ENCODE results near the gene CINP.
"Not testable (repeated sequence)": the region's sequence is repeated elsewhere in the genome, so short reads cannot be mapped to it uniquely, and the experiment has no call there.

The CINP gene

DNA sequence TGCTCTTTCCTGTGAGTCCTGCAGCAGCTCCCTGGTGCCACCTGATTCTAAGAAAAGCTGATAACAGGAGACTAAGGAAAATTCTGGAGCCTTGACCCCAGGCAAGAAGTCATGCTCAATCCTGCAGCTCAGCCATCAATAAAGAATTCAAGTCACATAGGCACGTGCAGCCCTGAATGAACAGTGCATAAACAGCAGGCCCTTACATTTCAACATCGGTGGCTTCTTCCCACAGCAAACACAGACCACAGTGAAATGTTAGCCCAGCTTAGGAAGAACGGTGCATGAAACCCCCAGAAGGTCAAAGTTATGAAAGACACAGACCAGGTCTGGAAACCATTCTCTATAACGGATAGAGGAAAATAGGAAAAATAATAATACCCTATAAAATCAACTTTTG is 10.5 kb downstream of the CINP start:
- no peak for DNase-seq

DNA sequence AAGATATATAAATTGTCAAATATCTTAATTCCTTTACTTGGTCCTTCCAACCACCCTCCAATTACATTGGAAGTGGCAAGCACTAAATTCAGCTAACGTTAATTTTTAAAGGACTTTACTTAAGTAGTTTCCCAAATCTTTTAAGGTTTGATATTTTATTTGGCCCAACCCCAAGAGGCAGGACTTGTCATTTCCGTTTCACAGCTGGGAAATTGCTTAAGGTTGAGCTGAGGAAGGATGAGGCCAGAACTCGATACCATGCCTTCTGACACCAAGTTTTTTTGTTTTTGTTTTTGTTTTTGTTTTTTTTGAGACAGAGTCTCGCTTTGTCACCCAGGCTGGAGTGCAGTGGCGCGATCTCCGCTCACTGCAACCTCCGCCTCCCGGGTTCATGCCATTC is 11.1 kb downstream of the CINP start:
- DNase-seq, result not testable (repeated sequence)

DNA sequence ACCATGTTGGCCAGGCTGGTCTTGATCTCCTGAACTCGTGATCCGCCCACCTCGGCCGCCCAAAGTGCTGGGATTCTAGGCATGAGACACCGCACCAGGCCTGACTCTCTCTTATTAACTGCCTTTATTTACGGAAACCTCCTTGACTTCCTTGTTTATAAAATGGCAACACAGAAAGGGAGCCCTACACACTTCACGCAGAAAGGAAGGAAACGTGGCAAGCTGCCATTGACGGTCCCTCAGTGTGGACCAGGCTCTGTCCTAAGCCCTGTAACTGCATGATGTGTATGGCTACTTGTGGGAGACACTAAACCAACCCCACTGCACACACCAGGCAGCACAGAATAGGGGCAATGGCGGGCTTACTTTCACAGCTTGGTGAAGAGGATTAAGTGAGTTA is 11.7 kb downstream of the CINP start:
- no peak for DNase-seq

DNA sequence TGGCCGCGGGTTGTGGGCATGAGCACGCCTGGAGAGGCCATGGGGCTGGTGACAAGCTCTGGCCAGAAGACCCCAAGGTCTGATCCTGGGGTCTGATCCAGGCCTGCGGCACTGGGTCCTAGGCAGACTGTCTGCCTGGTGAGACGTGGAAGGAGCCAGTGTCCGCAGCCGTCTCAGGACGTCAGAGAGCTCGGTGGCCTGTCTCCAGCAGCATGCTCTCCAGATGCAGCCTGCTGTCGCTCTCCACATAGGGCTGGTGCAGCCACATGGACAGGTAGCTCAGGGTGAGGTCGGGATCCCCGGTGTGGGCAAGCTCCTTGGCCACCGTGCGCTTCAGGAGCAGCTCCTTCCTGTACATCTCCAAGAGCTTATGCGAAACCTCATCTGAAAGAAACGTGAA is 14.3 kb downstream of the CINP start:
- DNase-seq, result no peak

DNA sequence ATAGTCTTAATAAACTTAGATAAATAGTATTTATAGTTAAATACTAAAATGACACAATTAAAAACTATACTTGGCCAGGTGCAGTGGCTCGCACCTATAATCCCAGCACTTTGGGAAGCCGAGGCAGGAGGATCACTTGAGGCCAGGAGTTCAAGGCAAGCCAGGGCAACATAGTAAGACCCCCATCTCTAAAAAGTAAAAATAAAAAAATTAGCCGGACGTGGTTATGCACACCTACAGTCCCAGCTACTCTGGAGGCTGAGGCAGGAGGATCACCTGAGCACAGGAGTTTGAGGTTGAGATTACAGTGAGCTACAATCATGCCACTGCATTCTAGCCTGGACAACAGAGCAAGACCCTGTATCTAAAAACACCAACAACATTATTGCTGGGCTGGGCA is 16.0 kb downstream of the CINP start:
- no peak for DNase-seq

DNA sequence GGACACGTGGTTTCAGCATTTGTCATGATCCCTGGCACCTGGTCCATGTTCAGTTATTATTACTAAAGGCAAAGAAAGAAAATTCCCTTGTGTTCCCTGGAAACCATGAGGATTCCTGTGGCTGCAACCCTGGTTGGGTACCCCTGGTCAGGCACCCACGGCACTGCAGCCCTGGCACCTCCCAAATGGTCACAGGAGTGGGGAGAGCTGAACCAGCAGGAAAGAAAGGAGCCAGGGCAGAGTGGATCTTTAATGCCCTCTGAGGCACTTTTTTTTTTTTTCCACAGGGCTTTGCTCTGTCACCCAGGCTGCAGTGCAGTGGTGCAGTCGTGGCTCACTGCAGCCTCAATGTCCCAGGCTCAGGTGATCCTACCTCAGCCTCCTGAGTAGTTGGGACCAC is 17.5 kb downstream of the CINP start:
- no peak for DNase-seq

DNA sequence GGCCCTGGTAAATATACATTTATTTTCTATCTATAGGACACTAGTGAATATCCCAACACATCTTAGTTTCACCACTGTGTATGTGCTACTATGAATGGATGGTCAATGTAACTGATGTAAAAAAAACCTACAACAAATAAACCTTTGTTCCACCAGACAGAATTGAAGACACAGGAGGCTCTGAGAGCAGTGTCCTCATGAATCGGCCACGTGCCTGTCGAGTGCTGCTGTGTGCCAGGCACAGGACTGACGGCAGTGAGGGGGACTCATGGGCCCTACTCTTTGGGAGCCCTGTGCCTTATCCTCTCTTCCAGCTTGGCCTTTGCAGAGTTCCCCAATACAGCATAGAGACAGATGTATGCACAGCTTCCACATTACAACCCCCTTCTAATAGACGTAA is 18.2 kb downstream of the CINP start:
- DNase-seq, result no peak

DNA sequence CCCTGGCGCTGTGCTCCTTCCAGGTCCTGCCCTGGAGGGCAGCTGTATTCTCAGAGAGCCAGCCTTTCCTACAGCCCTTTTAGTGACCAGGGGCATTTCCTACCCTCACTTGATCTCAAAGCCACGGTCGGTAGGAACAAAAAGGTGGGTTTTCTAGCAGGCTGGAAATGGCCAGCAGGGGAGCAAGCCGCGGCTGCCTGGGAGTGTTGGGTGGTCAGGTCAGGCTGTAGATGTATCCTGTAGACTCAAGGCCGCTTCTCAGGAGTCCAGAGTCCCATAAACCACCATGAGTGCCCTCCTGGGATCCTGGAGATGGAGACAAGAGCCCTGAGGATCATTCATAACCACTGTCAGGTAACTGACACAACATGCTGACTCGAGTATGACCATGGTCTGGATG is 18.6 kb downstream of the CINP start:
- no peak for DNase-seq

DNA sequence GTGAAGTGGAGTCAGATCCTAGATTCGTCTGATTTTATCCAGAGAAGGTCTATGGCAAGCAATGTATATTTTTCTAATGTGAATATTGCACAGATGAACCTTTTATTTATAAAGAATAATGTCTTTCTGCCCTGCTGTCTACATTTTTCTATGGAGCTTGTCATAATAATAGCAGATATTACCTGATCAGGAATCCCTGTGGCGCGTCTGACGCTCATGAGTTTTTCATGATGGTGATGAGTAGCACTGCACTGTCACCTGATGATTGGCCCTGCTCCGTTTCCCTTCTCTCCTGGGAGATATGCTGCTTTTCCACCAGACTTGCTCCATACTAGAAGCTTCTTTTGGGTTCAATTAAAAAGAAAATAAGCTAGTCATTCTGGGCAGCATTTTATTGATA is 20.5 kb downstream of the CINP start:
- no peak for DNase-seq

DNA sequence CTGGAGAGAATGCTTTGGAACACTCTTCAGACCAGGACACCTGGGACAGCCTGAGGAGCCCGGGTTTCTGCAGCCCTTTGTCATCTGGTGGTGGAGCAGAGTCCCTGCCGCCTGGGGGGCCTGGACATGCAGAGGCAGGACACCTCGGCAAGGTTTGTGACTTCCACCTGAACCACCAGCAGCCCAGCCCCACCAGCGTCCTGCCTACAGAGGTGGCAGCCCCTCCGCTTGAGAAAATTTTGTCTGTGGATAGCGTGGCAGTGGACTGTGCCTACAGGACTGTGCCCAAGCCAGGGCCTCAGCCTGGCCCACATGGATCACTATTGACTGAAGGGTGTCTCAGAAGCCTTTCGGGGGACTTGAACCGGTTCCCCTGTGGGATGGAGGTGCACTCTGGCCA is 21.1 kb downstream of the CINP start:
- no peak for DNase-seq

DNA sequence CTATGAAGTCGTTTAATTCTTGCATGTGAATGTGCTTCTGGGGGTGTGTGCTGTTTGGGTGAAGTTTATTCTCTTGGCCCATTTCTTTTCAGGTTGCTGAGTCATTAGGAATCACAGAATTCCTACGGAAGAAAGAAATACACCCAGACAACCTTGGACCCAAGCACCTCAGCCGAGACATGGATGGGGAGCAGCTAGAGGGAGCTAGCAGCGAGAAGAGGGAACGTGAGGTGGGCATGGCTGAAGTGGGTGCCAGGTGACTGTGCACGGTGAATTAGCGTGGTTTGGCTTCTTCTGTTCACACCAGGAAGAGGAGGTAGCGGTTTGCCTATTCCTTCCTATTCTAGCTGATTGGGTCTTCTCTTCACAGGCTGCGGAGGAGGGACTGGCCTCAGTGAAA is 24.0 kb downstream of the CINP start:
- no peak for DNase-seq

DNA sequence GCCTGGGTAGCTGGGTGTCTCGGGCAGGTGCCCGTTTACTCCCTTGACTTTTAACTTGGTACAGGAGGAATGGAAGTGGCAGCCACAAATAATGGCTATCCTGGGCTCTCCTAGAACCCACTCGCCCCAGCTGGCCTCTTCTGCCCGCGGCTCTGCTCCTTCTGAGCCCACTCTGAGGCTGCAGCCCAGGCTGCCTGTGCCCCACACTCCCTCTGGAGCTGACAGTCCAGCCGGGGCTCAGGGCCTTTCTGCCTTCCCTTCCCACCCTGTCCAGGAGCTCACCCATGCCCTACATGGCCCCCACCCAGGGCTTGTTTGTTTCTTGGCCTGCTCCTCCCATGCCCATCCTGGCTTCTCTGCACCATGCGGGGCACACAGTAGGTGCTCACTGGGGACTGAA is 27.5 kb downstream of the CINP start:
- no peak for DNase-seq

DNA sequence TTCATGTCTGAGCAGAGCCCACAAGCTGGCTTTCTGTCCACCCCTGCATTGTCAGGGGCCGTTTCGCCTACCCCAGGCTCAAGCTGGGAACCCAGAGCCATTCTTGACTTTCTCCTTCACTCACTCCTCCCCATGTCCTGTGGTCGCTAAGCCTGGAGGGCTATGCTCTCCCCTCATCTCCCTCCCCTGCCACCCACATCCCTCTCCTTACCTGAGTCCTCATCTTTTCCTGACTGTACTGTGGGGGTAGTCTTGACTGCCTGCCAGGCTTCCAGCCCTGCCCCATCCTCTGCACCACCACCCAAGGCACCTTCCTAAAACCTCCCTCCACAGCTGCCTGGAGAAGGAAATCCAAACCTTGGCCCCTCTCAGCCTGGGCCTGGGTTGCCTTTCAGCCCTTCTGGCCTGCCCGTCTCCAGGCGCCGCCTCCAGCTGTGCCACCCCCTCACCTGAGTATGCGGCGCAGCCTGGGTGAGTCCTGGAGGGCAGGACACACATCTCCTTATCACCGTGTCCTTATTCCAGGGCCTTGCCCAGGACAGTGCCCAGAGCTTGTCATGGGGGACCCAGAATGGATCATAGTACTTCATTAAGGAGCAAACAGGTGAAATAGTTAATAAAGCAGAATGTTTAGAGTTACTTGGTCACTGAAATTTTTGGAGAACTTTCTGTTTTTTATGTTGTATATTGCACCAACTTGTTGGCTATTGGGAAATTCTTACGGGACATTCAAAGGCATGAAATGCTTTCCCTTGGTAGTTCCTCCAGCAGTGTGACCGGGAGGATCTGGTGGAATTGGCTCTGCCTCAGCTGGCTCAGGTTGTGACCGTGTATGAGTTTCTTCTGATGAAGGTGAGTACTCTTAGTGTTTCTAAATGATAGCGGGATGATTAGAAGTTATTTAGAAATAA is 28.6 kb downstream of the CINP start:
- no peak for DNase-seq

DNA sequence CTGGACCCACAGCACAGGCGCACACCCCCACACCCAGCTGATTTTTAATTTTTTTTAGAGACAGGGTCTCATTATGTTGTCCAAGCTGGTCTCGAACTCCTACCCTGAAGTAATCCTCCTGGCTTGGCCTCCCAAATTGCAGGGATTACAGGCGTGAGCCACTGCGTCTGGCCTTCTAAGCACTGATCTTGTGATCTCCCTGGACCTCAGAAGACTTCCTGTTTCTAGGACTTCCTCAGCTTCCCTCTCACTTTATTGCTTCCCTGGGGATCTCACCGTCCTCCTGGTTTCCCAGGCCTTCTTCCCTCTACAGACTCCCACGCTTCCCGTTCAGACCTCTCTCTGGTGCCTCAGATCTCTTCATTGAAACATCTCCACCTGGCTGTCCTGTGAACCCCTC is 29.3 kb downstream of the CINP start:
- no peak for DNase-seq

DNA sequence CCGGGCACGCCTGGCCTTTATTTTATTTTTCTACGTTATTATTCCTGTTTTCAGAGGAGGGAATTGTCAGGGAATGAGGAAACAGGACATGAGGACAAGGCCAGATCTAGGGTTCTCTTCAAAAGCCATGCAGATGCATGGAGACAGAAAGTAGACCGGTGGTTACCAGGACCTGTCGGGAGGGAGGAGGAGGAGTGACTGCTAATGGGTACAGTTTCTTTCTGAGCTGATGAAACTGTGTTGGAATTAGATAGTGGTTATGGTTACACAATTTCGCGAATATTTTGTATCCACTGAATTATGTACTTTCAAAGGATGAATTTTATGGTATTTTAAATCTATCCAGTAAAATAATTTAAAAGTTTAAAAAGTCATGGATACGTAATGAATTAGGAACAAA is 31.9 kb downstream of the CINP start:
- DNase-seq, result no peak

DNA sequence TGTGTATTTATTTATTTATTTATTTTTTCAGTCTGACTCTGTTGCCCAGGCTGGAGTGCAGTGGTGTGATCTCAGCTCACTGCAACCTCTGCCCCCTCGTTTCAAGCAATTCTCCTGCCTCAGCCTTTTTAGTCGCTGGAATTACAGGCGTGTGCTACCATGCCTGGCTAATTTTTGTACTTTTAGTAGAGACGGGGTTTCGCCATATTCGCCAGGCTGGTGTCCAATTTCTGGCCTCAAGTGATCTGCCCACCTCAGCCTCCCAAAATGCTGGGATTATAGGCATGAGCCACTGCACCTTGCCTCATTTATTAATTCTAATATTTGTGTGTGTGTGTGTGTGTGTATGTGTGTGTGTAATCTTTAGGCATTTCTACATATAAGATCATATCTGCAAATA is 33.3 kb downstream of the CINP start:
- not testable (repeated sequence) for DNase-seq

DNA sequence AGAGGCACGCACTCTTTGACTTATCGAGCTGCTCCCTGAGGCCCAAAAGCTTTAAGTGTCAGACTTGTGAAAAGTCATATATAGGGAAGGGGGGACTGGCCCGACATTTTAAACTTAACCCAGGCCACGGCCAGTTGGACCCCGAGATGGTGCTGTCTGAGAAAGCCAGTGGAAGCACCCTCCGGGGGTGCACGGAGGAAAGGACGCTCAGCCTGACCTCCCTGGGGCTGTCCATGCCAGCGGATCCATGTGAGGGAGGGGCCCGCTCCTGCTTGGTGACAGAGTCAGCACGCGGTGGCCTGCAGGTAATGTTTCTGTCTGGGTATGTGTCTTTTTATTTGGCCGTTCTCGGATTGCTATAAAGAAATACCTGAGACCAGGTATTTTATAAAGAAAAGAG is 36.1 kb downstream of the CINP start:
- DNase-seq, result no peak

DNA sequence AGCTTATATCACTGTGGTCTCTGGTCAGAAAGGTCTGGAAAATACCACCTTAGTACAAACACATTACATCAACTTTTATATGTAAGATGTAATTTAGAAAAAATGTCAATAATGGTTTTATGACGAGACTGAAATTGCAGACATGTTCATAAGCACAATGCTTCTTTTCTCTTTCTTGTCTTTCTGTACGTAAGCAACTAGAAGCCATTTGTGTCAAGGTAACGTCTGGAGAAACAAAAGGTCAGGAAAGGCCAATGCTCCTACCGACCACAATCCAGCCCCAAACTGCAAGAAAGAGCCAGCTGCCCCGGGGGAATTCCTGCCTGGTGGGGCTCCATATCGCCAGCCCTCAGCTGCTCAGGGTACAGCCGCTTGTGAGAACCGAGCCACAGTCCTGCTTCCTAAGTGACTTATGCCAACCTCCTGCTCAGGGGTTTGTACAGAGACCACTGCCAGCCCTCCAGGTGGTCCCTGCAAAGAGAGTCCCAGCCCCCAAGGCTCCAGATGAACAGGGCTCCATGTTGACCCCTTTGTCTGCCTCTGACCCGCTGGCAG is 36.8 kb downstream of the CINP start:
- no peak for DNase-seq

DNA sequence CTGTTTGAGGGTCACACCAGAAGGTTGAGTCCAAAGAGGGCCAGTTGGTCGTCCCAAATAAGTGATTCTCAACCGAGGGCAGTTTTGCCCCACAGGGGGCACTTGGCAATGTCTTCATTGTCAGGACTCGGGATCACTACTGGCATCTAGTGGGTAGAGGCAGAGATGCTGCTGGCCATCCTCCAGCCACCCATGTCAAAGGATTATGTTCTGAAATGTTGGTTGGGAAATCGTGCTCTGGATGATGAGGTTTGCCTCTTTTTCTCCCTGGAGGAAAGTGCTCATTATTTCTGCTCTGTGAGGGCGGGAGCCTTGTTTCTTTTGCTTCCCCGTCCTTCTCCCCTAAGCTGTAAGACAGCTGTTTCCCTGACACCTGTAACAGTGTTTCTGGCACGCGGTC is 39.6 kb downstream of the CINP start:
- no peak for DNase-seq

DNA sequence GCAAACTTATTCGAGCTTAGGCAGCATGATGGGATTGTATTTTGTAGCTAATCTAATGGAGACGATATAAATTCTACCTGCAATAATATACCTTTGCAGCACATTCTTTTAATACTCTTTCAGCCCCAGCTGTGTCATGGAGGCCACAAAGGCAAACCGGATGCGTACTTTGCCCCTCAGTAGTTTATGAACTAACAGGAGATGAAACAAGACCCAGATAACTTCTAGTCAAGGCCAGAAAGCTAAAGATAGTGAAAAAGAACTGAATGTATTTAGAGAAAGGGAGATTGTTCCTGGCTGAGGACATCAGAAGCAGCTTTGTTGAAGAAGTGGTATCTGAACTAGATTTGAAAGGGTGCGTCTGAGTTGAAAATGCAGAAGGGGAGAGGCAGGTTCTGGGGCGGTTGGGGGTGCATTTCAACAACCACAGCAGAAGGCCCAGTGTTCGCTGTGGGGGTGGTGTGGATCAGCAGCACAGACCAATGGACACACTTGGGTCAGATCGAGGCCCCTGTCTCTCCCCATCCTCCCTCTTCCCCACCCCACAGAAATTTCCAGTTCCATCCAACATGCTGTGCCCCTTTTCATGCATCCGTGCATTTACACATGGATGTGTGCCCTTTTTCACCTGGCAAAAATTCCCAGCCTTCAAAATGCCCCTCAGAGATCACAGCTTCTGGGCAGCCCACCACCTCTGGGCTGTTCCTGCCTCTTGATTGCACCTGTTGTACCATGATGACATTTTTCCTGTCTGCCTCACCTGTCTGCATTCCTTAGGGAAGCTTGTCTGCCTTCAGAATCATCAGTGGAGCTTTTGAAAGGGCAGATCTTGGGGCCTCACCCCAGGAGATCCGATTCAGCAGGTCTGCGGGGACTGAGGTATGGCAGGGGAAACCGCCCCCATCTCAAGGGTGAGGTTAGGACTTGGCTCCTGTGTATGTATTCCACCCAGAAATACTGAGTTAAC is 41.0 kb downstream of the CINP start:
- DNase-seq, result no peak

DNA sequence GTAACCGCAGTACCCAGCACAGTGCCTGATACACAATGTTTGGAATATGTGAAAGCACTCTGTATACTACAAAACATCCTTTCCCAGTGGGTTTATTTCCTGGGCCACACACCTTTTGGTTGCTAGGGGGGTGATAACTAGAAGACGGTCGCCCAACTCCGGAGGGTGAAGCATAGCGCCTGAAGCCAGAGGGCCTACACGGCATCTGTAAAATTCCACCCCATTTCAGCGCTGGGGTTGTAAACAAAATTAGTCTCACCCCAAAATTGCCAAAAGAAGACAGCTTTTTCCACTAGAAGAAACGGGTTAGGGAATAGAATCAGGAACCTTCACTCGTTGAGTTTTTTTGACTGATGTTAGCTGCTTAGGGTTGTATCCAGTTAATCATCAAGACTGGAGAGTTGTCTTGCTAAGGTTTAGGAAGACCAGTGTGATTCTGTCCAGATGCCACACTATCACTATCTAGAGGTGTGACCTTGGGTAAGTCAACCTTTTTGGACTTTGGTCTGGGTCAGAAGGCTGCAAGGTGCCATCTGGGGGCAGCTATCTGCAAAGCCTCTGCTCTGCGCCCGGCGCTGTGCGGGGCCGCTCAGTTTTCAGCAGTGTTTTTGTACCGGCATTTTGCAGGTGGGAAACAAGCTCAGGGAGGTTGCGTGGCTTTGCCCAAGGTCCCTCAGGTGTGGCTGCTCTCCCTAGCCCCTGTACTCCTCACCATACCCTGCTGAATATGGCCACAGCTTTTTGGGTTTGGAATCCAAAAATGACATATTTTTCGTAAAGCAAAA is 41.8 kb downstream of the CINP start:
- no peak for DNase-seq

DNA sequence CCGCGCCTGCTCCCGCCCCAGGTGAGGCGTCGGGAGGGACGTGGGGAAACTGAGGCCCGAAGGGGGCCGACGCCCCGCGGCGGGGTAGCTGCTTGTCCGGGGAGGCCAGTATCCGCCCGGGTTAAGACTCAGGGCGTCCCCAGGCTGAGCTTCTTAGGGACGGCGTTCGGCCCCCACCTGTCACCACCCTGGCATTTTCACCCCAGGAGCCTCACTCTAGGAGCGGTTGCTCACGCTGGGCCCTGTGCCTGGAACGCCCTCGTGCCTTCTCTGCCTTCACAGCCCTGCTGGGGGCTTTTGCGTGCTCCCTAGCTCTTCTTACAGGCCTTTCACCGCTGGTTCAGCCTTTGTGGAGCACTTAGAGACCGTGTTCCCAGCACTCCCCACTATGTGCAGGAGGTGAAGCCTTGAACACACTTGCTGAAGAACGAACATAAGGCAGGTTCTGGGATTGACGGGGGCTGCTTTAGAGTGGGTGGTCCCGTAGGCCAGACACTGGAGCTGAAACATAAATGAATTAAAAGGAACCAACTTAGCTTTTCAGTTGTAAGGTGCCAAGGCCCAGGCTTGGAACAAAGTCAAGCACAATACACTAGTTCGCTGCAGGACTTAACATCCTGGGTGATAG is 42.5 kb downstream of the CINP start:
- peak; percentile 49 to 61 for DNase-seq
